Gastrocnemius medialis (tissue), 4 donors: ENCODE results near the gene CCDC85A.

Experiments
- POLR2A ChIP-seq, 2 donors: fragments of 450-650 bp; IDR thresholded peaks; one replicate each; pipeline ENCODE4 v1.6.1; 2017; ENCODE audit warnings: antibody characterized with exemption in 2 of 2, mild to moderate bottlenecking in 2 of 2, moderate library complexity in 2 of 2
- TF ChIP-seq, protein P1 (sequence below), 5 experiments: fragments of 450-650 bp in 3 of 5; fragments of 200-600 bp in 2 of 5; sonication (generic) in 2 of 5; IDR thresholded peaks in 4 of 5; conservative IDR thresholded peaks in 1 of 5; 1 replicate in 4 of 5; 2 replicates in 1 of 5; pipeline ENCODE4 v1.5.1; 2016 to 2019; ENCODE audit warnings: antibody characterized with exemption in 5 of 5, mild to moderate bottlenecking in 3 of 5, moderate library complexity in 3 of 5

DNA sequence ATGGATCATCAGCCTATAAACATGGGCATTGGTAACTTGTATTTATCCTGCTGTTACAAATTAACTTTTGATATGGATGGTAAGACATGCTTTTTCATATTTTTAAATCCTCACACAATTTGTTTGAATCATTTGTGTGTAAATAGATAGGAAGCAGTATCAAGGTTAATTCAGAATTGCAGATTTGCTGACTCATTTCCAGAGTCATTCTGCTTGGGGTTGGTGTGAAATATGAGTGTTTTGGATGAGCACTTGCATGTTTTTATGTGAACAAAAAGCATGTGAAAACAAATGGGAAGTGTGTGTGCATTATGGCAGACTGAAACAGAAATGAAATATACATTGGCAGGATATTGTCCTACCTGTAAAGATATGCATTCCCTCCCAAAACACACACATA, 11.8 kb downstream of the CCDC85A start:
- TF ChIP-seq, protein P1, sequence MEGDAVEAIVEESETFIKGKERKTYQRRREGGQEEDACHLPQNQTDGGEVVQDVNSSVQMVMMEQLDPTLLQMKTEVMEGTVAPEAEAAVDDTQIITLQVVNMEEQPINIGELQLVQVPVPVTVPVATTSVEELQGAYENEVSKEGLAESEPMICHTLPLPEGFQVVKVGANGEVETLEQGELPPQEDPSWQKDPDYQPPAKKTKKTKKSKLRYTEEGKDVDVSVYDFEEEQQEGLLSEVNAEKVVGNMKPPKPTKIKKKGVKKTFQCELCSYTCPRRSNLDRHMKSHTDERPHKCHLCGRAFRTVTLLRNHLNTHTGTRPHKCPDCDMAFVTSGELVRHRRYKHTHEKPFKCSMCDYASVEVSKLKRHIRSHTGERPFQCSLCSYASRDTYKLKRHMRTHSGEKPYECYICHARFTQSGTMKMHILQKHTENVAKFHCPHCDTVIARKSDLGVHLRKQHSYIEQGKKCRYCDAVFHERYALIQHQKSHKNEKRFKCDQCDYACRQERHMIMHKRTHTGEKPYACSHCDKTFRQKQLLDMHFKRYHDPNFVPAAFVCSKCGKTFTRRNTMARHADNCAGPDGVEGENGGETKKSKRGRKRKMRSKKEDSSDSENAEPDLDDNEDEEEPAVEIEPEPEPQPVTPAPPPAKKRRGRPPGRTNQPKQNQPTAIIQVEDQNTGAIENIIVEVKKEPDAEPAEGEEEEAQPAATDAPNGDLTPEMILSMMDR (IDR thresholded peaks at IDR 0.05 in 4 of 5, conservative IDR thresholded peaks at IDR 0.05 in 1 of 5) = no peak
- TF ChIP-seq POLR2A (IDR thresholded peaks at IDR 0.05) = no peak
